ENCODE results near the gene MIEN1. TPM values are rescaled to one million over a fixed set of nuclear protein-coding genes. Genes with fewer than 3 reads are reported as not detected.

Gene MIEN1
- total and polyA plus RNA-seq, 2 of the 13 experiments (the other 11 are each of a cell fraction or from before 2014, with no cell fraction given): 40.6 to 56.6 TPM

- ChIA-PET POLR2A (no interaction called here), CTCF (ENCODE audit: low intra/inter-chr PET ratio, low total read pairs) (no interaction called here)
- Histone ChIP-seq H4K20me1 (ENCODE audit: insufficient read depth, low read length) (no peaks in the 10 kb centered on the region), H3K9me3 (ENCODE audit: low read length) (no peaks in the 10 kb centered on the region), H2AFZ (ENCODE audit: low read length) (no peak overlapping the region), H3K4me1 (ENCODE audit: insufficient read depth, low read length) (peaks cover 18% of the 10 kb centered on the region), H3K79me2 (ENCODE audit: insufficient read depth, low read length) (no peaks in the 10 kb centered on the region), H3K27ac (ENCODE audit: extremely low read length, insufficient read depth, low read length) (no peak overlapping the region), H3K9ac (ENCODE audit: insufficient read depth, low read depth, low read length) (no peak overlapping the region), H3K4me2 (ENCODE audit: low read depth, low read length) (no peak overlapping the region), H3K27me3 (ENCODE audit: control insufficient read depth in 1 of 2, insufficient read depth in 2 of 2, low read length in 2 of 2) (peaks cover 3 to 64% of the 10 kb centered on the region in 2 experiments), H3K4me3 (replicated peaks in 1 of 3; ENCODE audit: insufficient read depth in 1 of 3, low read depth in 2 of 3, low read length in 3 of 3) (no peak overlapping the region), H3K36me3 (replicated peaks in 1 of 2; ENCODE audit: control insufficient read depth in 1 of 2, insufficient read depth in 2 of 2, low read length in 2 of 2) (no peaks in the 10 kb centered on the region)
- no TSS peak for BruUV-seq (replicated peaks)
- intact Hi-C loops (cut with micrococcal nuclease; ENCODE audit: unreplicated experiment) (no loop called here), in situ Hi-C loops (cut with HindIII; ENCODE audit: extremely low pct_ligation_motif_present, low pct_unique_long_range_greater_than_20kb) (no loop called here)
- TF ChIP-seq ZNF770 (CRISPR knock-in tag; IDR thresholded peaks at IDR 0.05): no peak
- no peak for TF ChIP-seq MAZ (IDR thresholded peaks at IDR 0.05; ENCODE audit: borderline replicate concordance, low read depth, low read length)
- no peak for TF ChIP-seq MAZ (CRISPR knock-in tag; IDR thresholded peaks at IDR 0.05; ENCODE audit: low read depth)
- TF ChIP-seq SETDB1 (CRISPR knock-in tag; IDR thresholded peaks at IDR 0.05; ENCODE audit: borderline replicate concordance): no peak
- no peak for TF ChIP-seq SNAI1 (CRISPR knock-in tag; IDR thresholded peaks at IDR 0.05; ENCODE audit: borderline replicate concordance)
- TF ChIP-seq TFE3 (CRISPR knock-in tag; IDR thresholded peaks at IDR 0.05): no peak
- no peak for TF ChIP-seq GTF3A (CRISPR knock-in tag; conservative IDR thresholded peaks at IDR 0.05)
- no peak for TF ChIP-seq ZNF639 (CRISPR knock-in tag; conservative IDR thresholded peaks at IDR 0.05)
- no peak for TF ChIP-seq MED8 (CRISPR knock-in tag; IDR thresholded peaks at IDR 0.05; ENCODE audit: insufficient replicate concordance)
- TF ChIP-seq ZNF329 (CRISPR knock-in tag; IDR thresholded peaks at IDR 0.05; ENCODE audit: low read depth): no peak
- no peak for TF ChIP-seq USF2 (IDR thresholded peaks at IDR 0.05; ENCODE audit: low read depth, low read length)
- no peak for TF ChIP-seq USF2 (CRISPR knock-in tag; IDR thresholded peaks at IDR 0.05; ENCODE audit: borderline replicate concordance)
- no peak for TF ChIP-seq ZNF362 (CRISPR knock-in tag; IDR thresholded peaks at IDR 0.05; ENCODE audit: borderline replicate concordance)
- WGBS (ENCODE audit: low lambda C conversion rate): 49% methylated on average over 10 of the region's 10 CpGs
- DNase-seq (ENCODE audit: low spot score): no peak
- FAIRE-seq: no peak
- no peak for ATAC-seq
Observed at GRCh38 chr17:39761861-39762496, 31.6 kb upstream of the MIEN1 start.

All from HepG2 (cell line).